ENCODE results near the gene SIPA1.

Gene SIPA1

GRCh38 chr11:65652511-65653228, 14.8 kb downstream of the SIPA1 start:
- H3K4me3 ChIP-seq (ENCODE audit: low read depth, low read length): peak overlapping the region; percentile 55
- no peak for TF ChIP-seq CTCF (IDR thresholded peaks at IDR 0.05; ENCODE audit: low read depth, low read length)

DNA sequence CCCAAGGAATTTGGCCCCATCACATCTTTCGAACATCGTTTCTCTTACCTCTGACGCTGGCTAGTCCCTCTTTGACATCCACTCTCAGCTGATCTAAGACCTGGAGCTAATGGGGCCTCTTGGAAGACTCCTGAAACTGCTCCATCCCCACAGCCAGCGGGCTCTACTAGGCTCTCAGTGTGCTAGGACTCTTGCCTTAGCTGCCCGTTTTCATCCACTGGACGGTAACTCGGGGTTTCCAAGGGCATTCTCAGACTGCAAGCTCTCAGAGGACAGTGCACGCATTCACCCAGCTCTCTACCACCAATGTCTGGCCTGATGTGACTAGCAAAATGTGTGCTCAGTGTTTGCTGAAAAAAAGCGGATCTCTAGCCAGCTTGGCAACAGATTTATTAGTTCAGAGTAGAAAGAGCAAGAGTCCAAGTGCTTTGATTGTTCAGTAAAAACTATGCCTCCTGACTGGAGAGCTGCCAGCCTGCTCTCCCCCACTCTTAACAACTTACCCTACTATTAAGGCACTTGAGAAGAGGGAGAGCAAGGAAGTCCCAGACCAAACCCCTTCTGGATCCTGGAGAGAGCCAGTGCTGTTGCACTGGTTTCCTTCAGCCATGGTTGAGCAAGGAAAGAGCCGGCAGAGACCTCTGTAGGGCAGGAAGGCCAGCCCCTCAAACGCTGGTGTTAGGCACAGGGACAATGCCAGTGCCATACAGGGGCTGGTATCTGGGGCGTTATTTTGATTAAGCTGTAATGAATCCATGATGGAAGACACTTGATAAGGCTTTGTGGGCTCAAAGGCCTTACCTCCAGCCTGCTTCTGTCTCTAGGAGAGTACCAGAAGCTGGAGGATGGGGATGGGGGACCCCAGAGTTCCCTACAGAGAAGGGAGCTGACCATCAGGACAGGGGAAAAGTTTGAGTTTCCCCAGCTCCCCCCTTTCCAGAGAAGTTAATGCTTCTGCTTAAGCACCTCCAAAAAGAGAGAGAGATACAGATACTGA, 15.6 kb downstream of the SIPA1 start:
- TF ChIP-seq CTCF (IDR thresholded peaks at IDR 0.05; ENCODE audit: low read depth, low read length): no peak
- peak overlapping the region; percentile 55 for H3K4me3 ChIP-seq (ENCODE audit: low read depth, low read length)

- no peak overlapping the region for H3K4me3 ChIP-seq (ENCODE audit: low read depth, low read length)
- TF ChIP-seq CTCF (IDR thresholded peaks at IDR 0.05; ENCODE audit: low read depth, low read length): no peak
Observed at GRCh38 chr11:65654375-65655349, 16.8 kb downstream of the SIPA1 start.

DNA sequence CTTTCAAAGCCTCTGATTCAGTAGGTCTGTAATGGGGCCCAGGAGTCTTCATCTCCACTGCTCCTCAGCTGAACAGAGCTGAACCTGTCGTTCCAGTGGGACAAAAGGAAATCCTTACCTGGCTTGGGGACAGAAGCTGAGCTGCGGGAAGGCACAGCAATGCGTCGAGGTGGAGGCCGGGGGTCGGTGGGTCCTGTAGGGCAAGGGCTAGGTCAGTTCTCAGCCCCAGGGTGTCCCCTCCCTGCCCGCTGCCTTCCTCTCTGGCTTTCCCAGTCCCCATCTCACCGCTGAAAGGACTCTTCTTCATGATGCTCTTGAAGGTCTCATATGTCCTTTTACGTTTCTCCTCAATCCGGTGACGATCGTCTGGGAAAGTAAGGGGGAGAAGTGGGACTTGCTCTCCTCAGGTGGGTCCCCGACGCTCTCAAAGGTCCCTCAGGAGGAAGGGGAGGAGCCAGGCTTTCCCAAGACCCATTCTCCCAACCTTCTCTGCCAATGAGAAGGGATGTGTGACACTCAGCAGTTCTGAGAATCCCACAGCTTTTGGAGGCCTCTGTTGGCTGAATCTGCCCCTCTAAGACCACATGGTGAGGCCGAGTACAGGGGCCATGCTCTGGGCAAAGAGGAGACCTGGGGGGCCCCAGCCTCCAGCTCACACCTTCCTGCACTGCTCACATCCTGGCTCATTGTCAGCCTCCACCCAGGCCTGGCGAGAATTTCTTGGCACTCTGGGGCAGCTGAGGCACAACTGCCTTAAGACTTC, 17.9 kb downstream of the SIPA1 start:
- TF ChIP-seq CTCF (IDR thresholded peaks at IDR 0.05; ENCODE audit: low read depth, low read length): no peak
- no peak overlapping the region for H3K4me3 ChIP-seq (ENCODE audit: low read depth, low read length)

DNA sequence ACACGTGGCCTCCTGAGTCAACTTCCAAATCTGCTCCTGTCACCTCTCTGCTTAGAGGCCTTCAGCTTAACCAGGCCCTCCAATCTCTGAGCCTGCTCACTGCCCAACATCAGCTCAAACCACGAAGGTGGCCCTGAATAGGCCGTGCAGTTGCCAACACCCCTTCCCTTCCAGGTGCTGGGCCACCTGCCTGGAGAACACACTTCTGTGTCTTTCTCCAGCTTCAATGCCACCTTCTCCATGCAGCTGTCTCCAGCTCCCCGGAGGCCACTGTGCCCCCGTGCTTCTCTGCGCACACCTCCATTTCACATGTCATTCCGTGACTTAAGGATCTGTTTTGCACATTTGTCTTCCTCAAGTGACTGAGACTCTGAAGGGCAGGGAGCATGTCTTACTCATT, 19.5 kb downstream of the SIPA1 start:
- no peak for TF ChIP-seq CTCF (IDR thresholded peaks at IDR 0.05; ENCODE audit: low read depth, low read length)
- no peak overlapping the region for H3K4me3 ChIP-seq (ENCODE audit: low read depth, low read length)

Data from WI38 (cell line).